Heart left ventricle (tissue), 16 donors: ENCODE results near the gene MAPKAPK2. TPM values are rescaled to one million over a fixed set of nuclear protein-coding genes. Genes with fewer than 3 reads are reported as not detected.
A peak's percentile ranks its signal among the peaks of the same experiment; 100 is the strongest.

Experiments
- ATAC-seq, 4 donors: fragments of 200-7000 bp; cut with Tn5 transposase; one replicate each; pipeline ENCODE4 v1.9.1; 2020 to 2022; ENCODE audit warnings: moderate library complexity in 4 of 4, mild to moderate bottlenecking in 3 of 4, moderate number of reproducible peaks in 1 of 4
- DNase-seq, 5 donors: peaks; one replicate each; pipeline ENCODE4 v3.0.0-alpha.2; 2020
- H3K27ac ChIP-seq, 12 donors: fragments of 200-600 bp; sonication (generic) in 4 of 12; one replicate each; pipeline versions ENCODE4 v1.5.0 to v1.8.0; 2016 to 2022; ENCODE audit warnings: mild to moderate bottlenecking in 2 of 12
- H3K27me3 ChIP-seq, 9 donors: fragments of 200-600 bp; sonication (generic) in 2 of 9; one replicate each; pipeline versions ENCODE4 v1.5.1 to v1.8.0; 2016 to 2022; ENCODE audit warnings: mild to moderate bottlenecking in 3 of 9
- H3K36me3 ChIP-seq, 9 donors: fragments of 200-600 bp; sonication (generic) in 2 of 9; one replicate each; pipeline versions ENCODE4 v1.5.0 to v1.8.0; 2018 to 2022; ENCODE audit warnings: mild to moderate bottlenecking in 2 of 9
- H3K4me1 ChIP-seq, 12 donors: fragments of 200-600 bp; sonication (generic) in 4 of 12; one replicate each; pipeline versions ENCODE4 v1.5.0 to v1.8.0; 2016 to 2022; ENCODE audit warnings: mild to moderate bottlenecking in 3 of 12
- H3K4me3 ChIP-seq, 12 donors: fragments of 200-600 bp; sonication (generic) in 4 of 12; one replicate each; pipeline versions ENCODE4 v1.5.0 to v1.8.0; 2017 to 2022; ENCODE audit warnings: mild to moderate bottlenecking in 9 of 12, moderate library complexity in 4 of 12
- H3K9me3 ChIP-seq, 12 donors: fragments of 200-600 bp; sonication (generic) in 4 of 12; one replicate each; pipeline versions ENCODE4 v1.5.0 to v1.8.0; 2016 to 2022; ENCODE audit warnings: mild to moderate bottlenecking in 1 of 12
- CTCF ChIP-seq, 12 donors: fragments of 200-600 bp; sonication (generic) in 4 of 12; IDR thresholded peaks; one replicate each; pipeline versions ENCODE4 v1.5.0 to v1.8.0; 2018 to 2022; ENCODE audit warnings: antibody characterized with exemption in 12 of 12, mild to moderate bottlenecking in 5 of 12
- POLR2A ChIP-seq, 2 donors: fragments of 450-650 bp; IDR thresholded peaks; one replicate each; pipeline ENCODE4 v1.6.1; 2017; ENCODE audit warnings: antibody characterized with exemption in 2 of 2, mild to moderate bottlenecking in 2 of 2, moderate library complexity in 2 of 2
- WGBS, 4 donors: extraction: QIAGEN DNeasy Blood & Tissue Kit in 2 of 4; methylation state at CpG; one replicate each; pipeline versions ENCODE4 v1.1.5 to v1.1.7; 2013 to 2018; 5-methylcytosine and 5-hydroxymethylcytosine counted together
- intact Hi-C, 10 donors: fragments of 100-400 bp; cut with DNase I; formaldehyde crosslinking; loops; one replicate each; pipeline versions ENCODE4 v1.11.1 to v1.14.2; 2022
- polyA plus RNA-seq, 2 donors: library from polyadenylated mRNA; stranded (reverse); fragments of 200-250 nt; gene quantifications; one replicate each; pipeline ENCODE4 v1.2.3, GENCODE V29; 2013
- total RNA-seq, 9 donors: library from RNA; depleted of rRNA in 2 of 9; stranded (reverse); fragments of >200 nt in 2 of 9; fragmentation: NEBNext Ultra II Directional in 3 of 9; extraction: Animal tissue kit (Norgen Biotek cat#: 25700) in 3 of 9; gene quantifications; one replicate each; pipeline versions ENCODE4 v1.1.0 to v1.2.4, GENCODE V29; 2016 to 2023
- donor health status: ischemic (EF 13 %, LVEDD 7.1; RV severe dilation, severe dysfunction).
- donor health status: healthy with polysubstance abuse.
- donor health status: DM: no; HTN: yes; CAD: no.
- donor health status: DM: no; HTN: no; CAD: no.
- donor health status: ischemic (EF 25% LVEDD 6.9; RV normal size, moderate dysfunction).
- donor health status: ischemic (EF 25% LVEDD 5.7; RV mildly dilated, moderate dysfunction).
- donor health status: healthy.
- donor health status: DM: yes; HTN: yes; CAD: no.
- donor health status: ischemic (EF 35%, LVEDD 5.7; RV mildly dilated, moderate dysfunction).
- donor health status: nonischemic (EF 11% LVEDD 7.7; RV severe dilation, severe dysfunction).
- donor health status: DM: yes; HTN: yes; CAD: no.
- donor health status: PGD.
- donor health status: ischemic (EF 29% LVEDD 5.4; RV normal size, mild dysfunction).
- donor health status: nonischemic (EF 23%, LVEDD 6.1; RV moderate dilation, normal function).

The MAPKAPK2 gene
- total and polyA plus RNA-seq, 11 donors, result 126 to 327 (median 223) TPM

- Histone ChIP-seq H3K27ac (no peak overlapping the region), H3K9me3 (no peaks in the 10 kb centered on the region), H3K4me3 (no peak overlapping the region), H3K36me3 (peaks cover 0 to 43% (median 19%) of the 10 kb centered on the region in 9 donors), H3K4me1 (peaks cover 0 to 33% (median 27%) of the 10 kb centered on the region in 12 donors), H3K27me3 (no peaks in the 10 kb centered on the region)
- 67 to 100% (median 83%) methylated on average over 1 of the region's 1 CpG for WGBS, 4 donors
- intact Hi-C loops, result no loop called here
- DNase-seq (no peak), ATAC-seq (no peak)
- no peak for TF ChIP-seq CTCF (IDR thresholded peaks at IDR 0.05)
- TF ChIP-seq POLR2A (IDR thresholded peaks at IDR 0.05), result no peak
Observed at GRCh38 chr1:206646504-206646903, 38.2 kb upstream of the MAPKAPK2 start.

- H3K9me3 ChIP-seq, result no peaks in the 10 kb centered on the region
- H3K4me1 ChIP-seq, result peaks cover 0 to 40% (median 29%) of the 10 kb centered on the region in 12 donors
- H3K27ac ChIP-seq, result no peak overlapping the region
- intact Hi-C loops, result no loop called here
- peaks cover 0 to 41% (median 19%) of the 10 kb centered on the region in 9 donors for H3K36me3 ChIP-seq
- no peak overlapping the region for H3K4me3 ChIP-seq
- no peaks in the 10 kb centered on the region for H3K27me3 ChIP-seq
- TF ChIP-seq CTCF (IDR thresholded peaks at IDR 0.05), result no peak
- TF ChIP-seq POLR2A (IDR thresholded peaks at IDR 0.05), result no peak
- DNase-seq (no peak), ATAC-seq (no peak)
Observed at GRCh38 chr1:206647224-206647623, 37.5 kb upstream of the MAPKAPK2 start.

GRCh38 chr1:206649261-206649921 lies 35.3 kb upstream of the MAPKAPK2 start:
- intact Hi-C loops, result no loop called here
- 49 to 61% (median 56%) methylated on average over 5 of the region's 5 CpGs for WGBS, 4 donors
- DNase-seq, result no peak
- Histone ChIP-seq H3K4me1 (peaks cover 2 to 62% (median 46%) of the 10 kb centered on the region in 12 donors), H3K27ac (peak overlapping the region; percentile 28 to 81 (median 72)), H3K4me3 (no peak overlapping the region), H3K9me3 (no peaks in the 10 kb centered on the region), H3K36me3 (peaks cover 0 to 36% (median 18%) of the 10 kb centered on the region in 9 donors), H3K27me3 (no peaks in the 10 kb centered on the region)
- peak in 2 of 4 donors; percentile 28 to 33 for ATAC-seq
- TF ChIP-seq POLR2A (IDR thresholded peaks at IDR 0.05) (no peak), CTCF (IDR thresholded peaks at IDR 0.05) (no peak)

GRCh38 chr1:206651014-206651413 lies 33.7 kb upstream of the MAPKAPK2 start:
- TF ChIP-seq CTCF (IDR thresholded peaks at IDR 0.05), result no peak
- no peak for TF ChIP-seq POLR2A (IDR thresholded peaks at IDR 0.05)
- Histone ChIP-seq H3K4me1 (peaks cover 5 to 78% (median 62%) of the 10 kb centered on the region in 12 donors), H3K27me3 (no peaks in the 10 kb centered on the region), H3K27ac (peak overlapping the region in 11 of 12 donors; percentile 13 to 81 (median 73)), H3K4me3 (no peak overlapping the region), H3K9me3 (no peaks in the 10 kb centered on the region), H3K36me3 (peaks cover 0 to 35% (median 18%) of the 10 kb centered on the region in 9 donors)
- WGBS, 4 donors, result 94 to 97% (median 96%) methylated on average over 3 of the region's 3 CpGs
- intact Hi-C loops, result loop anchor here in 2 of 10 donors (10.0 kb wide), 1 partner anchor 74 kb away; no protein-coding TSS in a partner anchor
- no peak for ATAC-seq
- no peak for DNase-seq
